Measurements from ENCODE around the gene ANKS4B. TPM values are rescaled to one million over a fixed set of nuclear protein-coding genes. Genes with fewer than 3 reads are reported as not detected.

ANKS4B gene
- total and polyA plus RNA-seq, 2 donors (not counting 3 experiments of a cell fraction or from before 2014, with no cell fraction given), result not detected

DNA sequence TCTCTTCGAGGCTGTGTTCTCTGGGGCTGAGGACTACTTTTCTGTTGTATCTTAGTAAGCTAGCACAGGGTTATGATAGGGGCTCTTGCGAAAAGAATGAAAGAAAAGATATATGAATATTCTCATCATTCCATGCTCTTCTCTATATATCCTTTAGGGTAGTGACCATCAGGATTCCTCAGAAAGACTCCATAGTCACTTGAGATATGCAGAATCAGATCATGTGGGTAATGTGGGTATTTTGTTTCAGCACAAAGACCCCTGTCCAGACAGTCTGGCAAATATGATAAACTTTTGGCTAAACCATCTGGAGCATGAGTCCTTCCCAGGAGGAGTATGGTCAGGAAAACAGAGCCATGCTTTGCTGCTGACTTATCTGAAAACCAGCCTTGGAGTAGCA lies 23.1 kb downstream of the ANKS4B start:
- no peak for FAIRE-seq
- dilution Hi-C loops (cut with MboI; ENCODE audit: extremely low pct_ligation_motif_present, low sequenced_read_pairs), result no loop called here
- DNase-seq (ENCODE audit: low read depth, low spot score), result no peak
- Histone ChIP-seq H3K4me3 (replicated peaks in 1 of 3; ENCODE audit: insufficient read depth in 1 of 3, low read depth in 1 of 3, low read length in 3 of 3) (no peak overlapping the region), H3K27ac (ENCODE audit: insufficient read depth, low read depth, low read length) (no peak overlapping the region), H4K20me1 (replicated peaks; ENCODE audit: control insufficient read depth, extremely low read depth, insufficient read depth, low read length) (no peaks in the 10 kb centered on the region), H3K79me2 (ENCODE audit: control insufficient read depth, insufficient read depth, low read length) (no peaks in the 10 kb centered on the region), H3K4me1 (ENCODE audit: control insufficient read depth, extremely low read depth, insufficient read depth, low read length) (no peaks in the 10 kb centered on the region), H3K9me1 (replicated peaks; ENCODE audit: control insufficient read depth, extremely low read depth, insufficient read depth, low read length) (no peaks in the 10 kb centered on the region), H3K27me3 (ENCODE audit: control insufficient read depth in 2 of 2, insufficient read depth in 2 of 2, low read length in 2 of 2) (no peaks in the 10 kb centered on the region), H3K9me3 (replicated peaks; ENCODE audit: control insufficient read depth, insufficient read depth, low read length) (no peaks in the 10 kb centered on the region), H2AFZ (ENCODE audit: low read depth, low read length) (no peak overlapping the region), H3K36me3 (ENCODE audit: control insufficient read depth in 2 of 2, extremely low read depth in 1 of 2, insufficient read depth in 2 of 2, low read length in 2 of 2) (no peaks in the 10 kb centered on the region), H3K9ac (replicated peaks; ENCODE audit: extremely low read depth, insufficient read depth, low read length) (no peak overlapping the region), H3K4me2 (ENCODE audit: insufficient read depth, low read length) (no peak overlapping the region)
- intact Hi-C loops (cut with micrococcal nuclease), result no loop called here
- no TSS peak for BruUV-seq (replicated peaks)
- no peak for TF ChIP-seq GATA2 (IDR thresholded peaks at IDR 0.05; ENCODE audit: insufficient read depth, insufficient read length, low read depth, low read length)
- TF ChIP-seq EZH2 (IDR thresholded peaks at IDR 0.05; ENCODE audit: borderline replicate concordance, low read depth, low read length, severe bottlenecking), result no peak
- TF ChIP-seq JUN (IDR thresholded peaks at IDR 0.05; ENCODE audit: borderline replicate concordance, insufficient read depth, insufficient read length, low read depth), result no peak
- ChIA-PET POLR2A (no interaction called here), CTCF (interaction anchor here (0.5 kb wide), 1 partner anchor 445 kb away, joined by 3 read pairs; no protein-coding TSS in a partner anchor)

DNA sequence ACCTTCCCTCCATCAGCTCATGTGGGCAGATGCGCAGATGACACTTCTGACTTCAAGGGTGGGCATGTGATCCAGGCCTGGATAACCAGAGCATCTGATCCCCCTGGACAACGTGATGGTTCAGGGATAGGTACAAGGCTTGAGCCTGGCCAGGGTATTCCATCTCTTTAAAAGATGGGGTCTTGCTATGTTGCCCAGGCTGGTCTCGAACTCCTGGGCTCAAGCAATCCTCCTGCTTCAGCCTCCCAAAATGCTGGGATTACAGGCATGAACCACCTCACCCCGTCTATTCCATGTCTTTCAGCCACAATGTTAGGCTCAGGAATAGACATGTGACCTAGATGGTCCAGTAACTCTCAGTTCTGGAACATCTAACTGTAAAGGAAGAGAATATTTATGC lies 23.8 kb downstream of the ANKS4B start:
- no peaks in the 10 kb centered on the region for H3K4me1 ChIP-seq (ENCODE audit: control insufficient read depth, extremely low read depth, insufficient read depth, low read length)
- no peaks in the 10 kb centered on the region for H3K27me3 ChIP-seq (ENCODE audit: control insufficient read depth in 2 of 2, insufficient read depth in 2 of 2, low read length in 2 of 2)
- ChIA-PET CTCF (interaction anchor here (0.5 kb wide), 1 partner anchor 444 kb away, joined by 3 read pairs; no protein-coding TSS in a partner anchor), POLR2A (no interaction called here)
- FAIRE-seq (no peak), DNase-seq (ENCODE audit: low read depth, low spot score) (no peak)
- BruUV-seq (replicated peaks), result no TSS peak
- no peaks in the 10 kb centered on the region for H3K9me1 ChIP-seq (replicated peaks; ENCODE audit: control insufficient read depth, extremely low read depth, insufficient read depth, low read length)
- H3K27ac ChIP-seq (ENCODE audit: insufficient read depth, low read depth, low read length), result no peak overlapping the region
- H2AFZ ChIP-seq (ENCODE audit: low read depth, low read length), result no peak overlapping the region
- H3K36me3 ChIP-seq (ENCODE audit: control insufficient read depth in 2 of 2, extremely low read depth in 1 of 2, insufficient read depth in 2 of 2, low read length in 2 of 2), result no peaks in the 10 kb centered on the region
- no peak overlapping the region for H3K9ac ChIP-seq (replicated peaks; ENCODE audit: extremely low read depth, insufficient read depth, low read length)
- dilution Hi-C loops (cut with MboI; ENCODE audit: extremely low pct_ligation_motif_present, low sequenced_read_pairs), result no loop called here
- TF ChIP-seq, protein P1, sequence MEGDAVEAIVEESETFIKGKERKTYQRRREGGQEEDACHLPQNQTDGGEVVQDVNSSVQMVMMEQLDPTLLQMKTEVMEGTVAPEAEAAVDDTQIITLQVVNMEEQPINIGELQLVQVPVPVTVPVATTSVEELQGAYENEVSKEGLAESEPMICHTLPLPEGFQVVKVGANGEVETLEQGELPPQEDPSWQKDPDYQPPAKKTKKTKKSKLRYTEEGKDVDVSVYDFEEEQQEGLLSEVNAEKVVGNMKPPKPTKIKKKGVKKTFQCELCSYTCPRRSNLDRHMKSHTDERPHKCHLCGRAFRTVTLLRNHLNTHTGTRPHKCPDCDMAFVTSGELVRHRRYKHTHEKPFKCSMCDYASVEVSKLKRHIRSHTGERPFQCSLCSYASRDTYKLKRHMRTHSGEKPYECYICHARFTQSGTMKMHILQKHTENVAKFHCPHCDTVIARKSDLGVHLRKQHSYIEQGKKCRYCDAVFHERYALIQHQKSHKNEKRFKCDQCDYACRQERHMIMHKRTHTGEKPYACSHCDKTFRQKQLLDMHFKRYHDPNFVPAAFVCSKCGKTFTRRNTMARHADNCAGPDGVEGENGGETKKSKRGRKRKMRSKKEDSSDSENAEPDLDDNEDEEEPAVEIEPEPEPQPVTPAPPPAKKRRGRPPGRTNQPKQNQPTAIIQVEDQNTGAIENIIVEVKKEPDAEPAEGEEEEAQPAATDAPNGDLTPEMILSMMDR (IDR thresholded peaks at IDR 0.05; ENCODE audit: extremely low read depth in 1 of 2, insufficient read depth in 1 of 2, low read depth in 1 of 2, low read length in 2 of 2), result no peak
- TF ChIP-seq FOS (IDR thresholded peaks at IDR 0.05; ENCODE audit: borderline replicate concordance, insufficient read depth, low read length) (no peak), POLR2AphosphoS5 (IDR thresholded peaks at IDR 0.05; ENCODE audit: insufficient read depth, low read depth, low read length) (no peak), EZH2 (IDR thresholded peaks at IDR 0.05; ENCODE audit: borderline replicate concordance, low read depth, low read length, severe bottlenecking) (no peak), MYC (IDR thresholded peaks at IDR 0.05; ENCODE audit: low read depth, low read length) (no peak), GATA2 (IDR thresholded peaks at IDR 0.05; ENCODE audit: insufficient read depth, insufficient read length, low read depth, low read length) (no peak), JUN (IDR thresholded peaks at IDR 0.05; ENCODE audit: borderline replicate concordance, insufficient read depth, insufficient read length, low read depth) (no peak), POLR2A (IDR thresholded peaks at IDR 0.05; ENCODE audit: low read depth, low read length) (no peak)
- TF ChIP-seq, protein P2, sequence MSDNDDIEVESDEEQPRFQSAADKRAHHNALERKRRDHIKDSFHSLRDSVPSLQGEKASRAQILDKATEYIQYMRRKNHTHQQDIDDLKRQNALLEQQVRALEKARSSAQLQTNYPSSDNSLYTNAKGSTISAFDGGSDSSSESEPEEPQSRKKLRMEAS (IDR thresholded peaks at IDR 0.05; ENCODE audit: insufficient read depth, insufficient read length), result no peak
- no peaks in the 10 kb centered on the region for H4K20me1 ChIP-seq (replicated peaks; ENCODE audit: control insufficient read depth, extremely low read depth, insufficient read depth, low read length)
- intact Hi-C loops (cut with micrococcal nuclease), result no loop called here
- H3K79me2 ChIP-seq (ENCODE audit: control insufficient read depth, insufficient read depth, low read length), result no peaks in the 10 kb centered on the region
- no peak overlapping the region for H3K4me3 ChIP-seq (replicated peaks in 1 of 3; ENCODE audit: insufficient read depth in 1 of 3, low read depth in 1 of 3, low read length in 3 of 3)
- H3K9me3 ChIP-seq (replicated peaks; ENCODE audit: control insufficient read depth, insufficient read depth, low read length), result no peaks in the 10 kb centered on the region
- no peak overlapping the region for H3K4me2 ChIP-seq (ENCODE audit: insufficient read depth, low read length)

Measured in endothelial cell of umbilical vein (primary cell).